Measurements from ENCODE around the gene KAT5.
"Not testable (repeated sequence)": the region's sequence is repeated elsewhere in the genome, so short reads cannot be mapped to it uniquely, and the experiment has no call there.

The KAT5 gene

GRCh38 chr11:65711785-65712632 lies at the start of gene KAT5:
Gene KAT5, plus strand, starts transcription at chr11:65712252. Its CDS starts 16 bp downstream, at chr11:65712268.
- H3K27ac ChIP-seq: peak within 1 kb of the TSS; percentile 94 to 98
- DNase-seq (ENCODE audit: low spot score): peak; percentile 99
- TF ChIP-seq, protein P1, sequence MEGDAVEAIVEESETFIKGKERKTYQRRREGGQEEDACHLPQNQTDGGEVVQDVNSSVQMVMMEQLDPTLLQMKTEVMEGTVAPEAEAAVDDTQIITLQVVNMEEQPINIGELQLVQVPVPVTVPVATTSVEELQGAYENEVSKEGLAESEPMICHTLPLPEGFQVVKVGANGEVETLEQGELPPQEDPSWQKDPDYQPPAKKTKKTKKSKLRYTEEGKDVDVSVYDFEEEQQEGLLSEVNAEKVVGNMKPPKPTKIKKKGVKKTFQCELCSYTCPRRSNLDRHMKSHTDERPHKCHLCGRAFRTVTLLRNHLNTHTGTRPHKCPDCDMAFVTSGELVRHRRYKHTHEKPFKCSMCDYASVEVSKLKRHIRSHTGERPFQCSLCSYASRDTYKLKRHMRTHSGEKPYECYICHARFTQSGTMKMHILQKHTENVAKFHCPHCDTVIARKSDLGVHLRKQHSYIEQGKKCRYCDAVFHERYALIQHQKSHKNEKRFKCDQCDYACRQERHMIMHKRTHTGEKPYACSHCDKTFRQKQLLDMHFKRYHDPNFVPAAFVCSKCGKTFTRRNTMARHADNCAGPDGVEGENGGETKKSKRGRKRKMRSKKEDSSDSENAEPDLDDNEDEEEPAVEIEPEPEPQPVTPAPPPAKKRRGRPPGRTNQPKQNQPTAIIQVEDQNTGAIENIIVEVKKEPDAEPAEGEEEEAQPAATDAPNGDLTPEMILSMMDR (IDR thresholded peaks at IDR 0.05): peak; percentile 96
- H3K4me3 ChIP-seq: peak within 1 kb of the TSS; percentile 90

DNA sequence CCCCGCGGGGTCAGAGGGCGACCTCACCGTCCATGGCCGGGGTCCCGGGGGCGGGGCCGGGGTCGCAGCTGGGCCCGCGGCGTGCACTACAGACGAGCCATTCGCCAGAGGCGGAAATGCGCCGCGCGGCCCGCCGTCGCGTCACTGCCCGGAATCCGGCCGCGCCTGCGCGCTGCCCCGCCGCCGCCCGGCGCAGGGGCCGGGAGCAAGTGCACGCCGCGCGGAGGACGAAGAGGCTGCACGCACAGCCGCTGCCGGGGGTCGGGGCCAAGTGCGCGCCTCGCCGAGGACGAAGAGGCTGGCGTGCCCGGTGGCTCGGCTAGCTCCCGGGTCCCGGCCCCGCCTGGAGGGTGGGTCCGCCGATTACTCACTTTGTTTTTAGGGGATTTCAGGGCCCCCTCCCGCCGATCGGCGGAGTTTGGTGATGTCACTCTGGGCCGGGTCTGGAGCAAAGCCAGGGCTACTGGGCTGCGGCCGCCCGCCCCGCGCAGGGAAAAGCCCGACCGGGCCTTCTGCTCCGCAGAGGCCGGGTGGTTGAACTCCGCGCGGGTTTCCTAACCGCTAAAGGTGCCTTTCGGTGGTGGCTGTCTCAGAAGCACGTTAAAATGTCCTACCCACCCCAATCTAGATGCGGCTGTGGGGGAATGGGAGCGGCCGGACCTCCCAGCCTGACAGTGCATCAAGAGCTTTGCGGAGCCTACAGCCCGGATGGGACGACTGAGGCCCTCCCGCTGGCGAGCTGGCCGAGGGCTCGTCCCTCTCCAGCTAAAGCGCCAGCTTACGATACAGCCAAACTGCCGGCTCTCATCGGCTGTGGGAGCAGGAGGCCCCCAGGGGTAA lies 49.0 kb upstream of the KAT5 start, which contains the start of gene RELA:
Gene RELA, minus strand, starts transcription at position 118 of the 840 bp plus-strand sequence. Its CDS starts 84 bp downstream, at position 34.
- Histone ChIP-seq H3K4me3 (peak within 1 kb of the TSS; percentile 97), H3K27ac (peak within 1 kb of the TSS; percentile 99 to 100)
- TF ChIP-seq, protein P1 (IDR thresholded peaks at IDR 0.05): no peak
- DNase-seq (ENCODE audit: low spot score): peak; percentile 98

- Histone ChIP-seq H3K27ac (peak overlapping the region; percentile 99 to 100), H3K4me3 (peak overlapping the region; percentile 97)
- no peak for DNase-seq (ENCODE audit: low spot score)
- TF ChIP-seq, protein P1 (IDR thresholded peaks at IDR 0.05): no peak
These were observed 48.3 kb upstream of the KAT5 start for GRCh38 chr11:65663639-65664200.

- no peak for DNase-seq (ENCODE audit: low spot score)
- Histone ChIP-seq H3K27ac (no peak overlapping the region), H3K4me3 (no peak overlapping the region)
- TF ChIP-seq, protein P1 (IDR thresholded peaks at IDR 0.05): no peak
These were observed 39.7 kb upstream of the KAT5 start for GRCh38 chr11:65672180-65672860.

GRCh38 chr11:65672982-65673381 lies 39.1 kb upstream of the KAT5 start:
- H3K4me3 ChIP-seq: no peak overlapping the region
- TF ChIP-seq, protein P1 (IDR thresholded peaks at IDR 0.05): no peak
- no peak for DNase-seq (ENCODE audit: low spot score)
- no peak overlapping the region for H3K27ac ChIP-seq

GRCh38 chr11:65680192-65680743 lies 31.8 kb upstream of the KAT5 start:
- Histone ChIP-seq H3K4me3 (no peak overlapping the region), H3K27ac (no peak overlapping the region)
- TF ChIP-seq, protein P1 (IDR thresholded peaks at IDR 0.05): no peak
- DNase-seq (ENCODE audit: low spot score): no peak

DNA sequence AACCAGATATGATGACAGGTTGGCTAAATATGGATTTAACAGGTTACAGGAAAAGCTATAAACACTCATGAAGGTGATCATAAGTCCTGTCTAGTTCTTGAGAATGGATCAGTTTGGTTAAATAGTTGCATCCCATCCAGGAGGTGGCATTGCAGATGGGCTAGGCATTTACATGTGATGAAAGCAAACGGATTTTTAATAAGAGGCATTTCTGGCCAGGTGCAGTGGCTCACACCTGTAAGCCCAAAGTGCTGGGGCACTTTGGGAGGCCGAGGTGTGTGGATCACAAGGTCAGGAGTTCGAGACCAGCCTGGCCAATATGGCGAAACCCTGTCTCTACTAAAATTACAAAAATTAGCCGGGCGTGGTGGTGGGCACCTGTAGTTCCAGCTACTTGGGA lies 28.6 kb upstream of the KAT5 start:
- not testable (repeated sequence) for DNase-seq (ENCODE audit: low spot score)

More for the DNA sequence above, 28.6 kb upstream of the KAT5 start:
- H3K27ac ChIP-seq, H3K4me3 ChIP-seq: not testable (repeated sequence)

All from coronary artery (tissue), 2 donors.